Measurements from ENCODE around the gene VOPP1. TPM values are rescaled to one million over a fixed set of nuclear protein-coding genes. Genes with fewer than 3 reads are reported as not detected.

Gene VOPP1
- total RNA-seq, 4 donors from 2014 or later: 23.7 to 42.1 (median 37.5) TPM

DNA sequence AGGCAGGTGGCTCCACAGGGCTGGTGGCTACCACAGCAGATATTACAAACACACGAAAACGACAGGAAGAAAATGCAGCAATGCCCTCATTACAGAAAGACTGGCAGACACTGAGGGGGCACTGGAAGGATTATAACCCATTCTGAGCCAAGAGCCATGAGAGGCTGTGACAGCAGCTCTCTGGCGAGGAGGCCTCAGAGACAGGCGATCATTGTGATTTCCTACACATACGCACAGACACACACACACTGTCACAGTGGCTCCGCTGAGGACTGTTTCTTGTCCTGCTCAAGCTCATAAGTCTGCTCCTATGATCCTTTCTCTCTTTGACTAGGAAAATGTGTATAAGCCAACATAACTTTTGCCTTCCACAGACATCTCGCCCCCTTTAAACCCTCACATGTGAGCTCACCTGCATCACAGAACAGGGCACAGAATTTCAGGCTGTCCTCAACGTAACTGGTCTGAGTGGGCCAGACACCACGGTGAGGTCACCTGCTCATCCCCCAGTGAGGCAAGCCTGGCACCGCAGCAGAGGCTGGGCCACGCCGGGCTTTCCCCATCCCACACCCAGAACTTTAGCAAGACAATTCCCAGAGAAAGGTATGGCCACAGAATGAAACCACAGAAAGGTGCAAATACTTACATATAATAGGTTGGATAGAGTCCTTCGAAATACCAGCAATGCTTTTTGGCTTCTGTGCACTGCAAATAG is 51.7 kb downstream of the VOPP1 start:
- H3K27me3 ChIP-seq: no peaks in the 10 kb centered on the region
- H3K36me3 ChIP-seq: peaks cover 0 to 33% (median 19%) of the 10 kb centered on the region in 4 donors
- intact Hi-C loops (cut with DNase I): no loop called here
- H3K27ac ChIP-seq (replicated peaks in 1 of 4): no peak overlapping the region
- H3K4me1 ChIP-seq: peaks cover 14 to 29% (median 26%) of the 10 kb centered on the region in 4 donors
- H3K4me3 ChIP-seq: no peak overlapping the region
- H3K9me3 ChIP-seq: no peaks in the 10 kb centered on the region
- no peak for DNase-seq (ENCODE audit: extremely low spot score)
- no peak for TF ChIP-seq EP300 (IDR thresholded peaks at IDR 0.05)
- no peak for TF ChIP-seq POLR2A (IDR thresholded peaks at IDR 0.05; ENCODE audit: low read depth)
- TF ChIP-seq, protein P1, sequence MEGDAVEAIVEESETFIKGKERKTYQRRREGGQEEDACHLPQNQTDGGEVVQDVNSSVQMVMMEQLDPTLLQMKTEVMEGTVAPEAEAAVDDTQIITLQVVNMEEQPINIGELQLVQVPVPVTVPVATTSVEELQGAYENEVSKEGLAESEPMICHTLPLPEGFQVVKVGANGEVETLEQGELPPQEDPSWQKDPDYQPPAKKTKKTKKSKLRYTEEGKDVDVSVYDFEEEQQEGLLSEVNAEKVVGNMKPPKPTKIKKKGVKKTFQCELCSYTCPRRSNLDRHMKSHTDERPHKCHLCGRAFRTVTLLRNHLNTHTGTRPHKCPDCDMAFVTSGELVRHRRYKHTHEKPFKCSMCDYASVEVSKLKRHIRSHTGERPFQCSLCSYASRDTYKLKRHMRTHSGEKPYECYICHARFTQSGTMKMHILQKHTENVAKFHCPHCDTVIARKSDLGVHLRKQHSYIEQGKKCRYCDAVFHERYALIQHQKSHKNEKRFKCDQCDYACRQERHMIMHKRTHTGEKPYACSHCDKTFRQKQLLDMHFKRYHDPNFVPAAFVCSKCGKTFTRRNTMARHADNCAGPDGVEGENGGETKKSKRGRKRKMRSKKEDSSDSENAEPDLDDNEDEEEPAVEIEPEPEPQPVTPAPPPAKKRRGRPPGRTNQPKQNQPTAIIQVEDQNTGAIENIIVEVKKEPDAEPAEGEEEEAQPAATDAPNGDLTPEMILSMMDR (IDR thresholded peaks at IDR 0.05): no peak
- no peak for TF ChIP-seq POLR2AphosphoS5 (IDR thresholded peaks at IDR 0.05)
- WGBS: 95% methylated on average over 11 of the region's 13 CpGs

DNA sequence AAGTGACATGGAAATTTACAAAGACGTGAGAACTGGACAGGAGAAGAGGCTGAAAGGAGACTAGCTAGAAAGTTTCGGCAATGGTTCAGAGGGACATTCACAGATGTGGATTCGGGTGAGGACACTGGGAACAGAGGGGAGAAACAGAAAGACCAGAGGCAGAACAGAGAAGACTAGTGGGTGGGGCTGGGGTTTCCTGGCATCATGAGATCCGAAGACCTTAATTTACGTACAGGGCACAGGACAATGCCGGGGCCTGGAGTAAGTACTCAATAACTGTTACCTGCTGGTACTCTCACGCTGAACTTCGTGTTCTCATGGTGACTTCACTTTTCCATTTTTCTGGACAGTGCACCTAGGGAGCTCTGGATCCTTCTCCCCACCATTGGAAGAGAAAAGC is 53.5 kb downstream of the VOPP1 start:
- Histone ChIP-seq H3K4me3 (no peak overlapping the region), H3K4me1 (peaks cover 14 to 32% (median 29%) of the 10 kb centered on the region in 4 donors), H3K9me3 (no peaks in the 10 kb centered on the region), H3K27ac (replicated peaks in 1 of 4) (no peak overlapping the region), H3K27me3 (no peaks in the 10 kb centered on the region), H3K36me3 (peaks cover 0 to 39% (median 23%) of the 10 kb centered on the region in 4 donors)
- TF ChIP-seq EP300 (IDR thresholded peaks at IDR 0.05) (no peak), POLR2A (IDR thresholded peaks at IDR 0.05; ENCODE audit: low read depth) (no peak), POLR2AphosphoS5 (IDR thresholded peaks at IDR 0.05) (no peak)
- TF ChIP-seq, protein P1 (IDR thresholded peaks at IDR 0.05): no peak
- intact Hi-C loops (cut with DNase I): no loop called here
- no peak for DNase-seq (ENCODE audit: extremely low spot score)
- WGBS: 91% methylated on average over 8 of the region's 8 CpGs

DNA sequence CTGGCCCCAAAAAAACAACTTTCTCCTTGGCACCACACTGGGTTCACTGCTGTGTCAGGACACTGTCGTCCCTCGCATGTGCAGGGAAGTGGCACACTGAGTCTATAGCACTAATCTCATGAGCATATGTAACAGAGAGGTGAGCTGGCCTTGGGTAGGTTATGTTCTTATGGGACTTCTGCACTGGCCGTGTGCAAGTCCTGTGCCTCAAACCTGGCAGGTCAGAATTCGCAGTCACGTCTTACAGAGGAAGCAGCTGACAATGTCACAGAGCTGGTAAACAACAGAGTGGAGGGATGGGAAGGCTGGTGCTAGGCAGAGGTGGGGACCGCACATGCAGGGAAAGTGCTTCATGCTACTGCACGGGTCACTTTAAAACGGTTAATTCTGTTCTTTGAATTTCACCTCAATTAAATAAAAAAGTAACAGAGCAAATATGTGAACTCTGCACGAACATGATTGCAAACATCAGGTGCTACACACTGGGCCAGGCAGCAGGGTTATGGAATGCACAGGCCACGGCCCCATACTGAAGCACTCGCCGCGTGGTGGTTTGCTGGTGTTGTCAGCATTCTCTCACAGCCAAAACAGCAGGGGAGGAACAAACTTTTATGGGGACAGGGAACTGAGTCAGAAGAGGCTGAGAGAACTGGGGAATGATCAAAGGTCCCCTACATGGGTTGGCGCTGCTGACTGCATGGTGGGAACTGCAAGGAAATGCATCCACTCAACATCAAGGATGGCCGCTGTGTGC is 54.2 kb downstream of the VOPP1 start:
- no peak overlapping the region for H3K4me3 ChIP-seq
- intact Hi-C loops (cut with DNase I): no loop called here
- TF ChIP-seq, protein P1 (IDR thresholded peaks at IDR 0.05): no peak
- TF ChIP-seq EP300 (IDR thresholded peaks at IDR 0.05) (no peak), POLR2AphosphoS5 (IDR thresholded peaks at IDR 0.05) (no peak), POLR2A (IDR thresholded peaks at IDR 0.05; ENCODE audit: low read depth) (no peak)
- no peak for DNase-seq (ENCODE audit: extremely low spot score)
- H3K27me3 ChIP-seq: no peaks in the 10 kb centered on the region
- peaks cover 0 to 44% (median 25%) of the 10 kb centered on the region in 4 donors for H3K36me3 ChIP-seq
- no peak overlapping the region for H3K27ac ChIP-seq (replicated peaks in 1 of 4)
- no peaks in the 10 kb centered on the region for H3K9me3 ChIP-seq
- peaks cover 14 to 29% (median 28%) of the 10 kb centered on the region in 4 donors for H3K4me1 ChIP-seq
- 93% methylated on average over 15 of the region's 15 CpGs for WGBS

DNA sequence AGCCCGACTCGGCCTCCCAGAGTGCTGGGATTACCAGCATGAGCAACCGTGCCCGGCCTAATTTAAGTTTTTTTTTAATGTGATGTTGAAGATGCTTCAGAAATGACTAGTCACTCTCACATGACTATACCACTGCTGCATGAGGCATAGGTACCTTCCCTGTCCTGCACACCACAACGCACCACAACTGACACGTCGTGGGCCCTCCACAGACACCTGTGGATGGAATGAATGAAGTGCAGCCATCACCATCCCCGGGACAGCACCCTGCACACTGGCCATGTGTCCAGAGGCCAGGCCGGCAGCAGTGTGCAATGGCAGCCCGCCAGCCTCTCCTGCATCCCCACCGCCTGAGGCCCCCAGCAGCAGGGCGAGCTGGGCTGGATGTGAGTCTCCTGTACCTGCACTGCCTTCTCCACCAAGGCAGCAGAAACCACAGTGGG is 55.1 kb downstream of the VOPP1 start:
- Histone ChIP-seq H3K27ac (replicated peaks in 1 of 4) (no peak overlapping the region), H3K9me3 (no peaks in the 10 kb centered on the region), H3K4me1 (peaks cover 8 to 23% (median 21%) of the 10 kb centered on the region in 4 donors), H3K36me3 (peaks cover 0 to 50% (median 27%) of the 10 kb centered on the region in 4 donors), H3K4me3 (no peak overlapping the region), H3K27me3 (no peaks in the 10 kb centered on the region)
- 89% methylated on average over 7 of the region's 12 CpGs for WGBS
- intact Hi-C loops (cut with DNase I): no loop called here
- TF ChIP-seq EP300 (IDR thresholded peaks at IDR 0.05): no peak
- no peak for TF ChIP-seq POLR2A (IDR thresholded peaks at IDR 0.05; ENCODE audit: low read depth)
- TF ChIP-seq POLR2AphosphoS5 (IDR thresholded peaks at IDR 0.05): no peak
- TF ChIP-seq, protein P1 (IDR thresholded peaks at IDR 0.05): no peak
- no peak for DNase-seq (ENCODE audit: extremely low spot score)
